ENCODE data around the gene UFSP1. TPM values are rescaled to one million over a fixed set of nuclear protein-coding genes. Genes with fewer than 3 reads are reported as not detected.

The UFSP1 gene
- total RNA-seq, 1 donor from 2014 or later, result 3.4 TPM

- TF ChIP-seq POLR2A (IDR thresholded peaks at IDR 0.05) (no peak), POLR2AphosphoS5 (IDR thresholded peaks at IDR 0.05; ENCODE audit: insufficient read depth in 1 of 2, low read depth in 1 of 2) (no peak)
- TF ChIP-seq, protein P1, sequence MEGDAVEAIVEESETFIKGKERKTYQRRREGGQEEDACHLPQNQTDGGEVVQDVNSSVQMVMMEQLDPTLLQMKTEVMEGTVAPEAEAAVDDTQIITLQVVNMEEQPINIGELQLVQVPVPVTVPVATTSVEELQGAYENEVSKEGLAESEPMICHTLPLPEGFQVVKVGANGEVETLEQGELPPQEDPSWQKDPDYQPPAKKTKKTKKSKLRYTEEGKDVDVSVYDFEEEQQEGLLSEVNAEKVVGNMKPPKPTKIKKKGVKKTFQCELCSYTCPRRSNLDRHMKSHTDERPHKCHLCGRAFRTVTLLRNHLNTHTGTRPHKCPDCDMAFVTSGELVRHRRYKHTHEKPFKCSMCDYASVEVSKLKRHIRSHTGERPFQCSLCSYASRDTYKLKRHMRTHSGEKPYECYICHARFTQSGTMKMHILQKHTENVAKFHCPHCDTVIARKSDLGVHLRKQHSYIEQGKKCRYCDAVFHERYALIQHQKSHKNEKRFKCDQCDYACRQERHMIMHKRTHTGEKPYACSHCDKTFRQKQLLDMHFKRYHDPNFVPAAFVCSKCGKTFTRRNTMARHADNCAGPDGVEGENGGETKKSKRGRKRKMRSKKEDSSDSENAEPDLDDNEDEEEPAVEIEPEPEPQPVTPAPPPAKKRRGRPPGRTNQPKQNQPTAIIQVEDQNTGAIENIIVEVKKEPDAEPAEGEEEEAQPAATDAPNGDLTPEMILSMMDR (IDR thresholded peaks at IDR 0.05), result no peak
- H3K27ac ChIP-seq, result peak overlapping the region; percentile 77
- DNase-seq (ENCODE audit: extremely low spot score in 2 of 2), result no peak
- no peaks in the 10 kb centered on the region for H3K27me3 ChIP-seq
- intact Hi-C loops (cut with DNase I), result no loop called here
- peaks cover 0 to 32% of the 10 kb centered on the region in 2 donors for H3K36me3 ChIP-seq
- peaks cover 47% of the 10 kb centered on the region for H3K4me1 ChIP-seq
- no peaks in the 10 kb centered on the region for H3K9me3 ChIP-seq
- H3K4me3 ChIP-seq, result peak overlapping the region in 1 of 2 donors; percentile 85
These were observed 15.8 kb downstream of the UFSP1 start for GRCh38 chr7:100873599-100874299.

GRCh38 chr7:100867776-100868485, 21.6 kb downstream of the UFSP1 start:
- intact Hi-C loops (cut with DNase I), result loop anchor here (10.0 kb wide), 1 partner anchor 323 kb away; no protein-coding TSS in a partner anchor
- DNase-seq (ENCODE audit: extremely low spot score in 2 of 2), result no peak
- peaks cover 41% of the 10 kb centered on the region for H3K4me1 ChIP-seq

DNA sequence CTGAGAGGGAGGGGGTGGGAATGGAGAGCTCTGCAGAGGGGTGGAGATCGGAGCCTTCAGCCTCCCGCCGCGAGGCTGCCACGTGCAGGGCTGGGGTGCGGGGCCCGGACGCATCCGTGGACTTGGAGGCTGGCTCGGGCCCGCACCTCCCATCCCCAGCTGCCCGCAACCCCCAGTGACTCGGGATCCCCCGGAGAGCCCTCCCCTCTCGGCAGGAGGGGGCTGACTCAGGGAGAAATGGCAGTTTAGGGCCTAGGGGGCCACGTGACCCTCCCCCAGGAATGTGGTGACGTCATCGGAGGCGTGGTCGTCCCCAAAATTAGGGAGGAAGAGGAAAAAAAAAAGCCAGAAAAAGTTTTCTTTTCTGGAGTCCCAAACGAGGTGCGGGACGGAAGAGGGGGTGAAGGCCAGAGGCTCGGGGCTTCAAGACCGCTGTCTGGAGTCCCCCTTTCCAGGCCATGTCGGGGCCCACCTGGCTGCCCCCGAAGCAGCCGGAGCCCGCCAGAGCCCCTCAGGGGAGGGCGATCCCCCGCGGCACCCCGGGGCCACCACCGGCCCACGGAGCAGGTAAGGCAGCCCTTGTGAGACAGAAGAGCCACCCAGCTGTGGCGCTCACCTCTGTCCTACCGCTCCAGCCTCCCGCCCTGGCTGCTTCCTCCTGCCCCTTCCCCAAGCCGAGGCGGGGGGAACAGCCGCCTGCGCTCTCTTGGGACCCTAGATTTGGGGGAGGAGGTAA, 22.3 kb downstream of the UFSP1 start, which contains the start of gene TRIP6:
TSS of gene TRIP6 (plus strand) at position 348 of the 736 bp plus-strand sequence. CDS start at position 459, 111 bp downstream.
- H3K27me3 ChIP-seq, result no peaks in the 10 kb centered on the region
- peaks cover 0 to 22% of the 10 kb centered on the region in 2 donors for H3K36me3 ChIP-seq
- TF ChIP-seq POLR2AphosphoS5 (IDR thresholded peaks at IDR 0.05; ENCODE audit: insufficient read depth in 1 of 2, low read depth in 1 of 2), result peak; percentile 86 to 88
- TF ChIP-seq, protein P1 (IDR thresholded peaks at IDR 0.05), result no peak
- TF ChIP-seq POLR2A (IDR thresholded peaks at IDR 0.05), result peak in 1 of 2 donors; percentile 21
- intact Hi-C loops (cut with DNase I), result loop anchor here (10.0 kb wide), 1 partner anchor 322 kb away; no protein-coding TSS in a partner anchor
- peak within 1 kb of the TSS; percentile 77 to 86 for H3K4me3 ChIP-seq
- peak within 1 kb of the TSS; percentile 98 for H3K27ac ChIP-seq
- H3K9me3 ChIP-seq, result no peaks in the 10 kb centered on the region
- DNase-seq (ENCODE audit: extremely low spot score in 2 of 2), result no peak
- peaks cover 41% of the 10 kb centered on the region for H3K4me1 ChIP-seq

More at GRCh38 chr7:100867776-100868485, 21.6 kb downstream of the UFSP1 start:
- TF ChIP-seq POLR2AphosphoS5 (IDR thresholded peaks at IDR 0.05; ENCODE audit: insufficient read depth in 1 of 2, low read depth in 1 of 2), result no peak
- TF ChIP-seq, protein P1 (IDR thresholded peaks at IDR 0.05), result no peak
- TF ChIP-seq POLR2A (IDR thresholded peaks at IDR 0.05), result no peak
- peak overlapping the region; percentile 77 to 86 for H3K4me3 ChIP-seq
- H3K27me3 ChIP-seq, result no peaks in the 10 kb centered on the region
- peak overlapping the region; percentile 98 for H3K27ac ChIP-seq
- H3K36me3 ChIP-seq, result peaks cover 0 to 29% of the 10 kb centered on the region in 2 donors
- no peaks in the 10 kb centered on the region for H3K9me3 ChIP-seq

- peaks cover 0 to 18% of the 10 kb centered on the region in 2 donors for H3K36me3 ChIP-seq
- TF ChIP-seq POLR2AphosphoS5 (IDR thresholded peaks at IDR 0.05; ENCODE audit: insufficient read depth in 1 of 2, low read depth in 1 of 2), result no peak
- TF ChIP-seq, protein P1 (IDR thresholded peaks at IDR 0.05), result no peak
- no peak for TF ChIP-seq POLR2A (IDR thresholded peaks at IDR 0.05)
- H3K27me3 ChIP-seq, result no peaks in the 10 kb centered on the region
- H3K4me1 ChIP-seq, result peaks cover 41% of the 10 kb centered on the region
- DNase-seq (ENCODE audit: extremely low spot score in 2 of 2), result no peak
- intact Hi-C loops (cut with DNase I), result loop anchor here (10.0 kb wide), 1 partner anchor 322 kb away; no protein-coding TSS in a partner anchor
- H3K4me3 ChIP-seq, result peak overlapping the region; percentile 77 to 86
- H3K27ac ChIP-seq, result peak overlapping the region; percentile 98
- no peaks in the 10 kb centered on the region for H3K9me3 ChIP-seq
These were observed 22.8 kb downstream of the UFSP1 start for GRCh38 chr7:100866729-100867039.

Data from vagina (tissue), 2 donors.